Measurements from ENCODE around the gene GGT7. TPM values are rescaled to one million over a fixed set of nuclear protein-coding genes. Genes with fewer than 3 reads are reported as not detected.
A peak's percentile ranks its signal among the peaks of the same experiment; 100 is the strongest.
"Not testable (repeated sequence)": the region's sequence is repeated elsewhere in the genome, so short reads cannot be mapped to it uniquely, and the experiment has no call there.

The GGT7 gene
- total RNA-seq, 1 donor from 2014 or later, result 22.0 TPM

GRCh38 chr20:34808583-34808982 lies 64.1 kb downstream of the GGT7 start:
- intact Hi-C loops (cut with micrococcal nuclease), result no loop called here
- ATAC-seq, result no peak
- no peak for DNase-seq

DNA sequence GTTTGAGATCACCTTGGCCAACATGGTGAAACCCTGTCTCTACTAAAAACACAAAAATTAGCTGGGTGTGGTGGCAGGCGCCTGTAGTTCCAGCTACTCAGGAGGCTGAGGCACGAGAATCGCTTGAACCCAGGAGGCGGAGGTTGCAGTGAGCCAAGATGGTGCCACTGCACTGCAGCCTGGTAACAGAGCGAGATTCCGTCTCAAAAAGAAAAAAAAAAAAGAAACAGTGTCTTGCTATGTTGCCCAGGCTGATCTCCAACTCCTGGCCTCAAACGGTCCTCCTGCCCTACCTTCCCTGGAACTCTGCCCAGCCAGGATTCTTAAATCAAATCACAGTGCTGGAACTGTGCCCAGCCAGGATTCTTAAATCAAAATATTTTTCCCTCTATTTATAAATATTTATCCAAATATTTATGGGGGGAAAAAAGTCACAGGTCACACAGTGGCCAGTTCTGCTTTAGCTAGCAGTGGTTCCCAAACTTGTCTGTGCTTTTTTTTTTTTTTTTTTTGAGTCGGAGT lies 64.7 kb downstream of the GGT7 start:
- DNase-seq; intact Hi-C loops (cut with micrococcal nuclease); ATAC-seq: not testable (repeated sequence)

DNA sequence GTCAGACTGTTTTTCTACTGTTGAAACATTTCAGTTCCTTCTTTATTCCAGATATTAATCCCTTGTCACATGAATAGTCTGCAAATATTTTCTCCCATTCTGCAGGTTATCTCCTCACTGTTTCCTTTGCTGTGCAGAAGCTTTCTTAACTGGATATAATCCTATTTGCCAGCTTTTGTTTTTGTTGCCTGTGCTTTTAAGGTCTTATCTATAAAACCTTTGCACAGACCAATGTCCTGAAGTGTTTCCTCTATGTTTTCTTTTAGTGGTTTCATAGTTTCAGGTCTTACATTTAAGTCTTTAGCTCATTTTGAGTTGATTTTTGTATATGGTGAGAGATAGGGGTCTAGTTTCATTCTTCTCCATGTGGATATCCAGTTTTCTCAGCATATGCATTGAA lies 66.4 kb downstream of the GGT7 start:
- intact Hi-C loops (cut with micrococcal nuclease), result no loop called here
- DNase-seq (no peak), ATAC-seq (no peak)

GRCh38 chr20:34798871-34799270 lies 73.8 kb downstream of the GGT7 start:
- intact Hi-C loops (cut with micrococcal nuclease), result no loop called here

DNA sequence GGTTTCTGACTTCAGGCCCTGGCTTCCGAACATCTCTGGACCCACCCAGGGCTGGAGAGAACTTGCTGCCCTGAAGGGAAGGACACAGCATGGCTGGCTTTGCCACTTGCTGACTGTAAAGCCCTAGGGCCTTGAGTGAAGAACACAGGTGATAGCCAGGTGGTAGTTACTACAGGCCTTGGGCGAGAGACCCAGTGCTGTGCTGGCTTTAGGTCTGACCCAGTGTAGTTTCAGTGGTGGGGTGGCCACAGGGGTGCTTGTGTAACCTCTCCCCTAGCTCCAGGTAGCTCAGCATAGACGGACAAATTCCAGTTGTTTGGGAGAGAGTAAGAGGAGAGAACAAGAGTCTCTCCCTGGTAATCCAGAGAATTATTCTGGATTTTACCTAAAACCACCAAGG lies 74.3 kb downstream of the GGT7 start:
- no peak for DNase-seq
- ATAC-seq, result peak; percentile 17
- intact Hi-C loops (cut with micrococcal nuclease), result no loop called here

More at GRCh38 chr20:34798871-34799270, 73.8 kb downstream of the GGT7 start:
- no peak for ATAC-seq
- no peak for DNase-seq

- DNase-seq, result no peak
- ATAC-seq, result no peak
- intact Hi-C loops (cut with micrococcal nuclease), result no loop called here
Observed at GRCh38 chr20:34797012-34797995, 75.4 kb downstream of the GGT7 start.

Other genes starting within 250 kb of the GGT7 start
- 14.5 TPM for gene PIGU, start 195.8 kb downstream of the GGT7 start, total RNA-seq
- gene TP53INP2, start 168.5 kb downstream of the GGT7 start, total RNA-seq, result 146 TPM
- 17.1 TPM for gene NCOA6, start 47.2 kb downstream of the GGT7 start, total RNA-seq
- gene ACSS2, start 3.8 kb upstream of the GGT7 start, total RNA-seq, result 156 TPM
- gene GSS, start 83.0 kb upstream of the GGT7 start, total RNA-seq, result 18.6 TPM
- 297 TPM for gene MYH7B, start 83.0 kb upstream of the GGT7 start, total RNA-seq
- gene TRPC4AP, start 220.0 kb upstream of the GGT7 start, total RNA-seq, result 33.7 TPM